ENCODE results near the gene DND1.

DNA sequence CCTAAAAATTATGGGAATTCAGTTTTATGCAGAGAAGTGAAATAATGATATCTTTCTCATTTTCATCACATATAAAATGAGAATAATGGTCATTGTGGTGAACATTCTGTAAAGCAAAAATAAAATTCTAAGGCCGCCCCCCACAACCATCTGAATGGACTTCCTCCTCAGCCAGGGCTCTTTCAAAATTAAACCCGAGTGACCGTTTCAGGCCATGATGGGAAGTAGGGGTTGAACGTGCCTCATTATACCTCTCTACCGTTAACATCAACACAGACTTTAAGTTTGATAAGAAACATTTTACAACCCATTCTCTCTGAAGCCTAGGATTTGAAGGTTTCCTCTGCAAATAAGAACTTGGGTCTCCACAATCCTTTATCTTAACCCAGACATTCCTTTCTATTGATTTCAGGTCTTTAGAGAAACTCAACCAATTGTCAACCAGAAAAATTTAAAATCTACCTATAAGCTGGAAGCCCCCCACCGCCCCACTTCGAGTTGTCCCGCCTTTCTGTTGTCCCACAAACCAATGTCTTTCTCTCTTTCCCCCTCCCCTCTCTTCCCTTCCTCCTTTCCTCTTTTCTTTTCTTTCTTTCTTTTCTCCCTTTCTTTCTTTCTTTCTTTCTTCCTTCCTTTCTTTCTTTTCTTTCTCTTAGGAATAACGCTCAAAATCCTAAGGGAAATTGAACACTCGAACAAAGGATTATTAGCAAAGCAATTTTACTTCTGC is 35.8 kb downstream of the DND1 start:
- TF ChIP-seq, protein P1, sequence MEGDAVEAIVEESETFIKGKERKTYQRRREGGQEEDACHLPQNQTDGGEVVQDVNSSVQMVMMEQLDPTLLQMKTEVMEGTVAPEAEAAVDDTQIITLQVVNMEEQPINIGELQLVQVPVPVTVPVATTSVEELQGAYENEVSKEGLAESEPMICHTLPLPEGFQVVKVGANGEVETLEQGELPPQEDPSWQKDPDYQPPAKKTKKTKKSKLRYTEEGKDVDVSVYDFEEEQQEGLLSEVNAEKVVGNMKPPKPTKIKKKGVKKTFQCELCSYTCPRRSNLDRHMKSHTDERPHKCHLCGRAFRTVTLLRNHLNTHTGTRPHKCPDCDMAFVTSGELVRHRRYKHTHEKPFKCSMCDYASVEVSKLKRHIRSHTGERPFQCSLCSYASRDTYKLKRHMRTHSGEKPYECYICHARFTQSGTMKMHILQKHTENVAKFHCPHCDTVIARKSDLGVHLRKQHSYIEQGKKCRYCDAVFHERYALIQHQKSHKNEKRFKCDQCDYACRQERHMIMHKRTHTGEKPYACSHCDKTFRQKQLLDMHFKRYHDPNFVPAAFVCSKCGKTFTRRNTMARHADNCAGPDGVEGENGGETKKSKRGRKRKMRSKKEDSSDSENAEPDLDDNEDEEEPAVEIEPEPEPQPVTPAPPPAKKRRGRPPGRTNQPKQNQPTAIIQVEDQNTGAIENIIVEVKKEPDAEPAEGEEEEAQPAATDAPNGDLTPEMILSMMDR (IDR thresholded peaks at IDR 0.05; ENCODE audit: low read depth, low read length): no peak
- no peak for TF ChIP-seq EZH2phosphoT487 (IDR thresholded peaks at IDR 0.05; ENCODE audit: low read depth)
